Left renal cortex interstitium (tissue), 4 donors: ENCODE results near the gene PDE4B. TPM values are rescaled to one million over a fixed set of nuclear protein-coding genes. Genes with fewer than 3 reads are reported as not detected.

ENCODE experiments used
- DNase-seq, 4 donors: peaks; one replicate each; pipeline ENCODE4 v3.0.0-alpha.2; 2013; ENCODE audit warnings: low read depth in 4 of 4, low spot score in 2 of 4, missing footprints in 1 of 4
- polyA plus RNA-seq, 4 donors: library from polyadenylated mRNA; unstranded; fragments of 120-200 nt; gene quantifications; one replicate each; pipeline ENCODE4 v1.2.1, GENCODE V29; 2013; ENCODE audit not compliant: insufficient read length in 4 of 4

PDE4B gene
- polyA plus RNA-seq, 4 donors: 5.6 to 11.1 (median 8.7) TPM

DNA sequence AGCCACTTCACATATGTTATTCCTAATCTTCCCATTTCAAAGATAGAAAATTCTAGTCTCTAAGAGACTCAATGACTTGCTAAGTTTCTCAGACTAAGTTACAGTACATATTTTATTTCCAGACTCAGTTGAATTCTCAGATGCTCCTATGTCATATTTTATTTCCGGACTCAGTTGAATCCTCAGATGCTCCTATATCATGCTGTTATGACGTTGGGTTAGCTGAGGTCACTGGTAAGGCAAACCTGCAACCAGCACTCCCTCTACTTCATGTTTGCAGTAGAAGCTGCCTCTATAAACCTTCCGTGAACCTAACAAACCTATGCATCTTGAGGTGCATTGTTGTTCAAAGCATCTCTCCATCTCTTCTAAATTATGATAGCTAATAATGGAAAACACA is 554.2 kb downstream of the PDE4B start:
- no peak for DNase-seq

DNA sequence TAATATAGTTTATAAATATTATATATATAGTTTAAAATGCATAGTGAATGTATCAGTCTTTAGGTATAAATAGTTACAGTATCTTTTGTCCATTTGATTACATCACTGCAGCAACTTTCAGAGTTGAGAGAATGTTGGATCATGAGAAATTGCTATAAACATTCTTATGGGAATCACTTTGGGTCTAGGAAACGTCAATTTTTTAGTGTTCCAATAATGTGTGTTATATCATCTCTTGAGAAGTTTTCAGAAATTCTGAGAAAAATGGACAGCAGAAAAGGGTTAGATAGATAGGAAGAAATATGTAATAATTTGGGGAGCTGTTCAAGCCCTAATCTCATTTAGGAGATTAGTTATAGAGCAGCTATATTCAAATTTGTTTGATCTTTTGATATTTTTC is 556.1 kb downstream of the PDE4B start:
- DNase-seq: no peak

DNA sequence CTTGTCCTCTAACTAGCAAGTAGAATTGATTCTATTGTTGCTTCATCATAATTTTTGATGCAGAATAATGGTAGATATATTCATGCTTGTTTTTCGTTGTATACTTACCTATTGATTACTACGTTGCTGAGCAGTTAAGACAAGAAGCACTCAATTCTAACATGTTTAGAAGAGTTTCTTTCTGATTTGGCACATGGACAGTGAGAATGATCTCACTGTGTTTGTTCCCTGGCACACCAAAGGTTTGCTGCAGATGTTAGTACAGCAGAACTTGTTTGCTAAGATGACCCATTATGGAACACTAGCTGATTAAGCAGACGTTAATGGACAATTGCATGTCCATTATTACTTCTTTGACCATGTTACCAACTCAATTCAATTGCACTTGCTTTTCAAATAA is 556.5 kb downstream of the PDE4B start:
- no peak for DNase-seq

DNA sequence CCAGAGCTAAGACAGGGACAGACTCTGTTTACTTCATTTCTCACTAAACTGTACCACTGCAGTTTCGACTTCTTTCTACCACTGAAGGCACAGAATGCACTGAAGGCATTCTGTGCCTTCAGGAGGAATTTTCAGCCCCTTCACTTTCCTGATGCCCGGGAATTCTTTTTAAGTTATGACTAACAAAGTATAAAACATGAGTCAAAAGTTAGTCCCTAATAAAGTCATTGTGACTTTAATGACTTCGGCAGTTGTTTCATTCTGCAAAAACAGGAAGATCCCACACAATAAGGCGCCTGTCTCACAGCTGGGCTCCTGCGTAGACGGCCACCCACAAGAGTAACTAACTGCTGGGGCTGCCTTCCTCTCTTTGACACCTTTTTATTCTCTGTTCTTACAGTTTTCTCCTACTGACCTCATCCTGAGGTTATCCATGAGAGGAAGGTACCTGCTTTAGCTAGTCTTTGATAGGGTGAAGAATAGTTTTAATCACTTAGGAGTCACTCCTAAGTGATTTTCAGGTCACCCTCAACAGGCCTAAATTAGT is 557.4 kb downstream of the PDE4B start:
- no peak for DNase-seq

DNA sequence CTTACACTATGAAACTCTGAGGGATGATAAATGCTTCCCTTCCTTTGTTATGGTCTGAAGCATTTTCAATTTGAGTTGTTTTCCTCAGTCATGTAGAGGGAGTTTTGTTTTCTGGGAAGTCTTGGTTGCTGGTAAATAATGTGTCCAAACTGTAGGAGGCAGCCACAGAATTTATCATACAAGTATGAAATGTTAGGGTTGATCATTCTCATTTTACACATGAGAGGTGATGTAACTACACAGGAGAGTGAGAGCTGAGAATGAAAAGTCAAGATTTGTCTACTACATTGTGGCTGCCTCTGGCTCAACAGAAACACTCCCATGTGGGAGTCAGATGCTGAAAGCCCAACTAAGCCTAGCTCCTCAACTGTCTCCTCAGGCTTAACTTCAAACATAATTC is 558.8 kb downstream of the PDE4B start:
- DNase-seq: no peak

DNA sequence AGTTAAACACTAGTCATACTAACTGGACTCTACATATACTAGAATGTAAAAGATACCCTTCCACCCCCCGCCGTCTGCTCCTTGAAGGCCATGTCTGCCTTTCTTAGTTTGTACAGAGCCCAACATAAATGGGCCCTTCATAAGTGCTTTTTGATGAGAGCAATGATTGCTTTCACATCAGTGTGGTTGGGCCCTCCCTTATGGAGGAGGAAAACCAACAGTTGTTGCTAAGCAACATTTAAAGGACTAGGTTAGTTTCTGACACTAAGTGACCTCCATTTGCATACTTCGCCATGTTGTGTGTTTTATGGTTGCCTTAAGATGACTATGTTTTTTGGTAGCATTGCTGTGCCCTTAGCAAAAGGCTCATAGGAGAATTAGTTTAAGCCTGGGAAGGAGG is 559.2 kb downstream of the PDE4B start:
- no peak for DNase-seq

DNA sequence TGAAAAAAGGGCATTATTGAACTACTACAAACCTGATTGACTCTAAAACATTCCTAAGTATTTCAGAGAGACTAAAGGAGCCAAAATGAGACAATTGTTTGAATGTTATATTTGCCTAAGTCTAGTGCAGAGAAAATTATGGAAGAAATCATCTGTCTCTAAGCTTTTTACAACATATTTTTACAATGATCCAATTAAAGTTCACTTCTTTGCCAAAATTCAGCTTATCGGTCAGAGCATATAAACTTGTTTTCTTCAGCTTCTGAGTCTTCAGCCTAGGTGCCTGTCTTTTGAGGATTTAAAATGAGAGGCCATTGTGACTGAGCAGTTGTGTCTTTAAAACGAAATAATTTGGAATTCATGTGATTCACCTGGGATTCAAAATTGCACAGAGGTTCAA is 560.1 kb downstream of the PDE4B start:
- no peak for DNase-seq

DNA sequence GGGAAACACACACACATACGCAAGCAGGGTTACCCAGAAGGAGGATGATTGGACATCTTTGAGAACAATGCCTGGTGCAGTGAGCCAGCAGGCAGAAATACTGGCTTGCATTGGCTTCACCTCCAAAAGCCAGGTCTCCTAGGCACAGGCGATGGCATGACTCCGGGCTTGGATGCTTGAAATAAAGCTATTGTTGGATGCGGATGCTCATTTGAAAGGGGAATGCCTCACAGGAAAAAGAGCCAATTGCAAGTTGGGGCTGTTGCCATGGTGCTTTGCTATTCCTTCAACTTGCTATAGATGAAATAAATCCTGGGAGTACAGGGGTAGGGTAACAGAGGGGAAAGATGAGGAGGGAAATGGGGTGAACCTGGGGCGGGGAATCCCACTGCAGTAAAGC is 560.6 kb downstream of the PDE4B start:
- DNase-seq: no peak

DNA sequence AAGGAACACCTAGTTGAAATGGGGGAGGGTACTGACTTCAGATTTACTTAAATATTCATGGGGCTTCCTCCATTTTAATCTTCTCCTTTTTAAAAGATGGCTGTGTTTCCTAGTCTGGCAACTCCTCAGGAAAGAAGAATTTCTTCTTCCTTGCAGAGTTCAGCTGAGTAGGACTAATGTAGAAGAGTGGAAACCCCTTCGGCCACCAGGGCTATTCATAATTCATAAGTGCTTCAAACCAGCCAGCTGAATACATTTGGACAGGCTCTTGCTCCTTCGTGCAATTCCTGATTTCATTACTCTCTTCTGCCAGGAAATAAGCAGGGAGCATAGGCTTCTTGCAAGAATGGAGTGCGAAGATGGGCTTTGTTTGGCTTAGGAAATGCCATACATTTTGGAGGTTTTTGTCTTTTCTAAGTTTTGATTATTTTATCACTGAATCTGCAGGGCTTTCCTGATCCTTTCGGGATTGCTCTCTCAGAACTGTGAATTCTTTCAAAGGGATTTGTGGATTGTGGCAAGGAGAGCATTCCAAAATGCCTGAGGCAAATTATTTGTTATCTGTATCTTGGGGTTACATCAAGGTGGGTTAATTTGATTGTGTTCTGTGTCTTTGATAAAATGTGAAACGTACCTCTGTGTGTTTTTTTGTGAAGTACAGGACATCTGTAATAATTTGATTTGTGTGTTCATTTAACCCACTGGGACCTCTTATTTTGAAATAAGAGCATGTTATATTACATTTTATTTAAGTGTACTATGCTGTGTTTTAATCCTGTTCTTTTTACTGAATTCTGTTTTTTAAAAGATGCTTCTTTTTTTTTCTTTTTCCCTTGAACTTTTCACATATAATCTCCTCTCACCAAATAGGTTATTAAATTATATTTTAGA is 561.9 kb downstream of the PDE4B start:
- no peak for DNase-seq

DNA sequence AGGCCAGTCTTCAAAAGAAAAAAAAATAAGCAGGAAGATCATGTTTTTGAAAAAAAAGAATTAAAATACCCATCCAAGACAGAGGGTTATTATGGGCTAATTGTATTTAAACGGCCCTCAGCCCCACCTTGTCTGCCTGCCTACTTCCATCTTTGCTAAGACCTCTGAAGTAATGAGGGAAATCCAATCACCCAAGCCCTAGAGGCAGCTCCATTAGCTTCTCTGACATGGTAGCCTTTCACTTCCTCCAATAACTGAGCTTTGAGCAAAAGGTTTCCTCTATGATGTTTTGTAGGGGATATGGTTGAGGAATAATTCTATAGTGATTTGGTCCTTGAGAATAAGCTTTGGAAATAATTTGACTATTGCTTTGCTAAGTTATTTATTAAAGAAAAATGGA is 563.1 kb downstream of the PDE4B start:
- no peak for DNase-seq

DNA sequence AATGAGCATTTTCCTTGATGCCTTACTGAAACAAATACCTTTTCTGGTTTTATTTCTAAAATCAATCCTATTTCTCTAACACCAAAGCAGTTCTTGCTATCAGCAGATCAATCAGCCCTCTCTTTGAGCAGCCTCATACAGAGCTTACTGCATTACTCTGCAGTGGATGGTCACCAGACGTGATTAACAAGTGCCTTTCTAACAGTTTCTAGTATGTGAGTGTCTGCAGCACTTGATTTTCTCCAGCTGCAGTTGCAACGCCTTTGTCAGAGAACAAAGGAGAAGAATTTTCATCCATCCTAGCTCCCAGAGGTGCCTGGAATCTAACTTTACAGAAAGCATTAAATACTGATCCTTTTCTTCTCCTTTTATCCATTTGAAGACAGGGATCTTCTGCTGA is 563.9 kb downstream of the PDE4B start:
- no peak for DNase-seq

DNA sequence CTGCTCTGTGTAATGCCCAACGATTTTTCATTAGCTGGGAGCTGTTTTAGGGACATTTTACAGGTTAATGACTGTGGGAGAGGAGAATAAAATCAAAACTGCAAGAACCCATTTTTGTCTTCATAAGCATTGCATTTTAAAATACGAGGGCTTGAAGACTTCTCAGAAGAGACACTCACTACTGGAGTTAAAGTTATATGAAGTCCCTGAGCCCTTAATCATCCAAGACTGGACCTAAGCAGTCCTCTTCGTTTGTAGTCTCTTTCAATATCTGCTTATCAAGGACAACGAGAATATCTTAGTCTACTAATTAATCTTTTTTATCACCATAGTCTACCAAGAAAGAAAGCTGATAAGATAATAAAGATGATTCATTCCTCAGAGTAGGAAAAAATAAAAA is 564.3 kb downstream of the PDE4B start:
- no peak for DNase-seq

DNA sequence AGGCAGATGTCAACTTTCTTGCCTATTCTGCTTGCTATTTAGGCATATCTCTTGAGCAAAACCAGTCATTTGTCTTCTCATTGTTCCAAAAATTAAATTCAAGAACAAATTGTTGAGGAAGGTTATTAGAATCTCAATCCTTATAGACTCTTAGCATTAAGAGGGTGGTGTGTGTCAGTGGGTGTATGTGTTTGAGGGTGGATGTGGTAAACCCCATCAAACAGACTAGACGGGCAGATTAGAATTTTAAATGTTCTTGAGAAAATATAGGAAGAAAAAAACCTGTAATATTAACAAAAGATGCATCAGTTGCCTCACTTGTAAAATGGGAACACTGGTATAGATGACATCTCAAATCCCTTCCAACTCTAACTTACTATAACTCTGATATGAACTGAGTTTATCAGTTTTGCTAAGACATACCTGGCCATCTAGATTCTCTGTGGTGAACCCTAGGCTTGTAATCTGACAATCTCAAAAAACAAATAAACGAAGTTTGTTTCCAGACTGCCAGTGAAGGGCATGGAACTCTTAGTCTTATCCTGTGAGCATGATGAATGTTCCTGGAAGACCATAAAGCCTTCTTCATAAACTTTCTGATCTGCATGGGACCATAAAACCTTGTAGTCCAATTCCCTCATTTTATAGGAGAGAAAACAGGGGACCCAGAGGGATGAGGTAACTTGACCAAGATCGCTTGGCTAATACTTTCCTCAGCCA is 564.9 kb downstream of the PDE4B start:
- DNase-seq: no peak

DNA sequence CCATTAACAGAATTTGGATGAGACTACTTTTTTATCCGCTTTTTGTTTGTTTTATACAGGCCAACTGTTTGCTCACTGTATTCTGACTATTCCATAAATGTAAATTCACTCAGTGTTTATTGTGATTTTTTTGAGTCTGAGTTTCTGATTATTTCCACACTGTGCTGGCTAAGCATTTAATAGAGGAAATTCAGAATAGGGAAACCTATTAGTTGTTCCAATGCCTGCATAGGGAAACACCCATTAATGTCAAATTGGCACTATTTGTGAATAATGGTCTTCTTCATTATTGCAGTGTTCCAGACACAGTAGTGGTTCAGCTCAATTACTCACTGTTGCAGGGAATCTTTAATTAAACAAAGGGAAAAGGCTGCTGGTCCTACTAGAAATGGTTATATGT is 566.6 kb downstream of the PDE4B start:
- DNase-seq: no peak

DNA sequence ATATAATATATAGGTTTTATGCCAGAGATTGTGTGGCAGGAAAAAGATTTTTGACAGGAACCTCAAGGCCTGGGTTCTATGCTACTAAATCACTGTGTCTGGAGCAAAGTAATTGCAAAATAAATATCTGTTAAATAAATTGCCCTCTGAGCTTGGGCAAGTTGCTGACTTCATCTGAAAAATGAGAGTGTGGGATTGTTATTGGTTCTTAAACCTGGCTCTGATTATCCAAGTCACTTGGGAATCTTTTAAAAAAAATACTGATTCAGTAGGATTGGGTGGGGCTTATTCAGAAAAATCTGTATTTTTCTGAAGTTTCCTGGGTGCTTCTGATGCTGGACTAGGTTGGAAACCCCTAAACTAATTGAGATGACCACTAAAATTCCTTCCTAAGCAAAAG is 567.1 kb downstream of the PDE4B start:
- DNase-seq: no peak

DNA sequence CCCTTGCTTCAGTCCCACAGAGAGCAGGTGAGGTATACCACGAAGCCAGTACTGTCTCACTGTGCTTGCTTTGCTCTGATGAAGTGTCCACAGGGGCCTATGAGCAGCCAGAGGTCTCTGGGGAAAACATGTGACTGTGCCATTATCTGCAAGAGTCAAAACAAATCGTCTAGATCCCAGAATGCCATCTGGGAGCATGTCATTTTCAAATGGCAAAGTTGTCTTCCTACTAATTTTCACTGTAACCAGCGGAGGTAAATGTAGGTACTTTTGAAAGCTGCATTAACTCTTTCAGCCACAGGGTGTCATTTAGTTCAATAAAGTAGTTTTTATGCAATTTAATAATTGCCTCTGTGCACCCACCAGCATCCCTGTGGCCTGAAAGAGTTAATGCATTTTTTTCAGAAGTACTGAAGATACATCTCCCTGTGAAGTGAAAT is 567.6 kb downstream of the PDE4B start:
- DNase-seq: no peak

DNA sequence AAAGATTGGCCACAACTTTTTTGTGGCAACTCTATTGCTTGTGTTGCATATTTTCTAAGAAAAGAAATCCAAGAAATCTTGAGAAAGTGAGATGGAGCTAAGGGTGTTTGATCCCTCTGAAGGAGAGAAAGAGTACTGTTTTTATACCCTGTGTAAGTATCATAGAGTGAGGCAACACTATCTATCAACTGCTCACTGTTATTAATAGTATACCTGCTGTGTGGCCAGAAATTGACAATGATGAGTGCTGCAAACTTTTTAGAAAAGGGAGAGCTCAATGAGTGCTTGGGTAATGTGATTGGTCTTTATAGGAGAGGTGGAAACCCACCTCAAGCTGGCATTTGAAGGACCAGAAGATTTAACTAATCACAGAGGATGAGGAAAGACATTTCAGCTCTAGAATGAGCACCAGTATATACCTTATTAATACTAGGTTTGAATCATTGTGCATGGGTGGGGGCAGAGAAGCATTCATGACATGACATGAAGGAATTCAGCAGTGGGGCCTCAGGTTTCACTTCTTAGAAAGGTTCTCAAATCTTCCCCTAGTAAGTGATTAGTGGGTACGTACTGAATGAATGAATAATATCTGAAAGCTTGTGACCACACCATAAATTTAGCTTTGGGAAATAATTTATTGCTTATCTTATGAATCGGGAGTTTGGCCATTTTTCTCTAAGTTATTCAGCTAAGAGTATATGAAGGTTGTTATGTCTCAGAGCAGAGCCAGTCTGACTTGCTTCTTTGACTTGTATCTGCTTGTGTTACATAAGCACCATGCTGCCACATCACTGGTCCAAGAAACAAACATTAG is 572.1 kb downstream of the PDE4B start:
- no peak for DNase-seq

DNA sequence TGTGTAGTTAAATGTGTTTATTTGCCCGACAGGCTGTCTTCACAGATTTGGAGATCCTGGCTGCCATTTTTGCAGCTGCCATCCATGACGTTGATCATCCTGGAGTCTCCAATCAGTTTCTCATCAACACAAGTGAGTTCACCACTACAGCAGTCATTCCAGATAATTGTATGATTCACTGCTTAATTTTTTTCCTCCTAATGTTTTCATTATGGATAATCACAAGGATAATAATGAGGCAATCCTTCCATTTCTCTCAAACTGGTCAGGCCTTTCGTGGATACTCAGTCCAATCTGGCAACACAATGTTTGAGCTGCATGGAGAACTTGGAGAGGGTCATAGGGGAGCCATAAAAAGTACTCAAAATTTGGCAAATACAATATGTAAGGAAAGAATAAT is 572.9 kb downstream of the PDE4B start:
- DNase-seq: no peak

DNA sequence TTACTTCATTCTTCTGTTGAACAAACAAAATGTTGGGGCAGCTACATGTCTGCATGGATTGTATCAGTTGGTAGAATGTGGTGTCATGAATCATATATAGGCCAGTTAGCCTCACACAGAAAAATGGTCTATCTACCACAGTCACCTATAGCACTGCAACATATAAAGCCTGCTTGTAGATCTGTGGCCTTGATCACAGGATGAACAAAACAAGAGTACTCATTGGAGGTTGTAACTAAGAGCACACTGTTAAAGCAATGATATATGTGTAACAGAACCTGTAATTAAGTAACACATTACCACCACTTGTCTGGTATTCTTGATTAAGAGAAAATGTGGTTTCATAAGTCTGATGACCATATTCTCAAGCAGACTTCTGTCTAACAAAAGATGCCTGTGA is 573.9 kb downstream of the PDE4B start:
- DNase-seq: no peak

DNA sequence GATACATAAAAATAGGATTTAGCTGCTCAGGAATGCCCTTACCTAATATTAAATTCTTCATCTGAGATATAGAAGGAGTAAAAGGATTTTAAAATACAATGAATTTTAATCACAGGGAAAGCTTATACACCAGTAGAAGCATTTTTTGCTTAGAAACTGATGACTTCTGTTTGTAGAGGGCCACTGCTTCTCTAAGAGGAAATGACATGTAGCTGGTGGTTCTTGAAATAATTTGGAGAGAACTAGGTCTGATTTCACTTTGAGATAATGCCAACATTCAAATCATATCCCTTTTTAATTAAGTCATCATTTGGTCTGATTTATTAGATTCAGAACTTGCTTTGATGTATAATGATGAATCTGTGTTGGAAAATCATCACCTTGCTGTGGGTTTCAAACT is 574.7 kb downstream of the PDE4B start:
- no peak for DNase-seq

DNA sequence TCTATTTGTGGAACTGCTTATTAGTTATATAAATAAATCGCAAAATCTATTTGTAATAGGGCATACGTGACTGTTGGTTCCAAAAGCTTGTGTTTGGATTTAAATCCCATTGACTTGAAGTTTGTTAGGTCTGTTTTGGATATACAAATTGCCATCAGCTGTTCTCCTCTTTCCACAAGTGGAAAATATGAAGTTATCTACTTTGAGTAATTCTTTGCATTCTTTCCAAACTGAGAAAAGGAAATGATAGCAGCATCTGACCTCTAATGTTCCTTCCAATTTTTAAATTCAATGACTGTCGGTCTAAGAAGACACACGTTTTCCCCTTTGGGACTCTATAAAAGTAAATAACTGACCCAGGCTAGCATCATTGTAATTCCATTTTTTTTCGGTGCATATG is 575.6 kb downstream of the PDE4B start:
- no peak for DNase-seq
